GM12878 (cell line): Measurements from ENCODE around the gene MPZL1. TPM values are rescaled to one million over a fixed set of nuclear protein-coding genes. Genes with fewer than 3 reads are reported as not detected.

Source experiments
- ATAC-seq: fragments of 200-7000 bp; cut with Tn5 transposase; 3 replicates; pipeline ENCODE4 v1.9.1; 2020; ENCODE audit warnings: mild to moderate bottlenecking, moderate library complexity
- BruUV-seq: library from RNA; stranded (reverse); fragments of 400-500 nt; replicated peaks from 2 replicates; lab custom pipeline; 2021; lab: Mats Ljungman, UMichigan
- CTCF ChIA-PET: fragments of 300-600 bp; sonication (Branson Sonifier 250); formaldehyde crosslinking; extraction: SDS; loops from one replicate; lab custom pipeline; 2021; ENCODE audit warnings: inconsistent platforms; lab: Yijun Ruan, JAX
- POLR2A ChIA-PET: fragments of 350-600 bp; formaldehyde crosslinking; extraction: SDS; loops from one replicate; lab custom pipeline; 2021; ENCODE audit warnings: inconsistent platforms; lab: Charles Lee
- RAD21 ChIA-PET: fragments of 300-600 bp; sonication (Branson Sonifier 250); formaldehyde crosslinking; loops from one replicate; lab custom pipeline; 2023; ENCODE audit warnings: antibody characterized with exemption; ENCODE audit not compliant: unreplicated experiment; lab: Charles Lee
- SMC1A ChIA-PET: fragments of 300-600 bp; sonication (Branson Sonifier 250); formaldehyde crosslinking; loops from one replicate; lab custom pipeline; 2023; ENCODE audit not compliant: unreplicated experiment, uncharacterized antibody; lab: Charles Lee
- DNase-seq: peaks from one replicate; pipeline ENCODE4 v3.0.0-alpha.2; 2011; ENCODE audit warnings: low read depth, low spot score
- FAIRE-seq: peaks from 3 replicates; lab custom pipeline; 2011; peaks lifted over from hg19 to GRCh38; lab: Jason Lieb, UNC
- H2AFZ ChIP-seq: 2 replicates; pipeline ENCODE4 v1.6.0; 2011; ENCODE audit warnings: low read depth, low read length, control low read depth; ENCODE audit not compliant: control insufficient read depth
- H3K27ac ChIP-seq: 2 replicates; pipeline ENCODE4 v1.5.1; 2011; ENCODE audit warnings: control low read depth; ENCODE audit not compliant: control insufficient read depth, insufficient read depth
- H3K27me3 ChIP-seq, 2 experiments: replicated peaks in 1 of 2; 2 replicates each; pipeline versions ENCODE4 v1.6.0 to v1.6.1; 2011; ENCODE audit warnings: low read length in 1 of 2; ENCODE audit not compliant: control insufficient read depth in 2 of 2, insufficient read depth in 2 of 2
- H3K36me3 ChIP-seq, 2 experiments: 2 replicates each; pipeline ENCODE4 v1.5.1; 2011; ENCODE audit warnings: low read length in 1 of 2; ENCODE audit not compliant: control insufficient read depth in 2 of 2, insufficient read depth in 2 of 2
- H3K4me1 ChIP-seq: 2 replicates; pipeline ENCODE4 v1.6.1; 2011; ENCODE audit warnings: mild to moderate bottlenecking, low read length, moderate library complexity, mixed read lengths; ENCODE audit not compliant: control insufficient read depth, insufficient read depth
- H3K4me2 ChIP-seq: 2 replicates; pipeline ENCODE4 v1.6.0; 2011; ENCODE audit warnings: control low read depth; ENCODE audit not compliant: control insufficient read depth, insufficient read depth
- H3K4me3 ChIP-seq: fragments of 200-600 bp; sonication (generic); 2 replicates; pipeline ENCODE4 v1.5.1; 2016
- H3K79me2 ChIP-seq: 2 replicates; pipeline ENCODE4 v1.6.0; 2011; ENCODE audit warnings: low read length; ENCODE audit not compliant: control insufficient read depth, insufficient read depth
- H3K9ac ChIP-seq: 2 replicates; pipeline ENCODE4 v1.8.0; 2011; ENCODE audit warnings: low read length, control low read depth, mixed read lengths; ENCODE audit not compliant: control insufficient read depth, insufficient read depth
- H3K9me3 ChIP-seq: replicated peaks from 3 replicates; pipeline ENCODE4 v1.5.1; 2011; ENCODE audit warnings: mild to moderate bottlenecking, low read length; ENCODE audit not compliant: control insufficient read depth, insufficient read depth
- H4K20me1 ChIP-seq: 2 replicates; pipeline ENCODE4 v1.6.0; 2011; ENCODE audit not compliant: control insufficient read depth, insufficient read depth
- BHLHE40 ChIP-seq, 2 experiments: fragments of 450-650 bp in 1 of 2; IDR thresholded peaks; 2 replicates each; pipeline ENCODE4 v1.6.1; 2011 to 2017; ENCODE audit warnings: low read depth in 2 of 2, borderline replicate concordance in 1 of 2, improper control_type of control experiment in 1 of 2, low read length in 1 of 2, mild to moderate bottlenecking in 1 of 2
- BRCA1 ChIP-seq: IDR thresholded peaks from 2 replicates; pipeline ENCODE4 v1.6.1; 2011; ENCODE audit warnings: low read depth, low read length, improper control_type of control experiment
- NFXL1 ChIP-seq: fragments of 450-650 bp; IDR thresholded peaks from 2 replicates; pipeline ENCODE4 v1.6.1; 2017; ENCODE audit warnings: antibody characterized with exemption, mild to moderate bottlenecking, borderline replicate concordance
- RFX5 ChIP-seq: IDR thresholded peaks from 2 replicates; pipeline ENCODE4 v1.6.1; 2011; ENCODE audit warnings: low read depth, low read length, improper control_type of control experiment
- SIX5 ChIP-seq: IDR thresholded peaks from 2 replicates; pipeline ENCODE4 v1.6.1; 2011; ENCODE audit warnings: mild to moderate bottlenecking, low read depth, low read length, moderate library complexity; ENCODE audit not compliant: severe bottlenecking
- SP1 ChIP-seq: IDR thresholded peaks from one replicate; pipeline ENCODE4 v1.6.1; 2011; ENCODE audit warnings: low read depth, low read length
- STAT1 ChIP-seq: fragments of 450-650 bp; conservative IDR thresholded peaks from 2 replicates; pipeline ENCODE4 v1.6.1; 2014; ENCODE audit warnings: antibody characterized with exemption, mild to moderate bottlenecking
- YY1 ChIP-seq: IDR thresholded peaks from 2 replicates; pipeline ENCODE4 v1.6.1; 2011; ENCODE audit warnings: low read depth, mild to moderate bottlenecking, low read length
- ZBED1 ChIP-seq: IDR thresholded peaks from 2 replicates; pipeline ENCODE4 v1.6.1; 2016; ENCODE audit warnings: borderline replicate concordance
- WGBS: methylation state at CpG from one replicate; pipeline ENCODE4 v1.1.6; 2016; ENCODE audit warnings: low lambda C conversion rate; ENCODE audit not compliant: insufficient replicate concordance, insufficient coverage; ENCODE audit errors: missing lambda C conversion rate; 5-methylcytosine and 5-hydroxymethylcytosine counted together
- in situ Hi-C: fragments of 300-500 bp; cut with MboI; formaldehyde crosslinking; loops from 9 replicates; pipeline ENCODE4 v1.14.3; 2018; ENCODE audit warnings: mixed read lengths
- intact Hi-C: fragments of 100-400 bp; cut with micrococcal nuclease; formaldehyde crosslinking; loops from one replicate; pipeline ENCODE4 v1.14.2; 2022; ENCODE audit not compliant: unreplicated experiment
- polyA plus RNA-seq, 11 experiments: library from polyadenylated mRNA; depleted of rRNA in 4 of 11; unstranded in 6 of 11; stranded (reverse) in 5 of 11; fragments of >200 nt; fragmentation: Nextera tagmentation in 4 of 11; fragmentation: Illumina TruSeq in 1 of 11; extraction: Ambion mirVana in 4 of 11; extraction: Trizol in 1 of 11; gene quantifications; 1 replicate in 1 of 11; 2 replicates in 10 of 11; pipeline versions ENCODE4 v1.2.1 to v1.2.3, GENCODE V29; 2011 to 2016; ENCODE audit warnings: inconsistent platforms in 2 of 11, missing spikeins in 2 of 11, low read depth in 1 of 11
- total RNA-seq, 4 experiments: library from RNA; depleted of rRNA in 3 of 4; stranded (reverse); fragments of >200 nt in 3 of 4; fragmentation: Illumina TruSeq in 1 of 4; extraction: Trizol in 1 of 4; gene quantifications; 2 replicates each; pipeline versions ENCODE4 v1.2.1 to v1.2.3, GENCODE V29; 2013 to 2021
- TF ChIP-seq, protein P1 (sequence below): IDR thresholded peaks from 2 replicates; pipeline ENCODE4 v1.6.1; 2011; ENCODE audit warnings: low read depth, low read length, improper control_type of control experiment, borderline replicate concordance
- TF ChIP-seq, protein P2 (sequence below): IDR thresholded peaks from 2 replicates; pipeline ENCODE4 v1.6.1; 2012; ENCODE audit warnings: improper control_type of control experiment, low read depth, low read length; ENCODE audit not compliant: insufficient replicate concordance
- TF ChIP-seq, protein P3 (sequence below): fragments of 450-650 bp; IDR thresholded peaks from 2 replicates; pipeline ENCODE4 v1.6.1; 2018; ENCODE audit warnings: mild to moderate bottlenecking, low read depth, moderate library complexity; ENCODE audit not compliant: partially characterized antibody
- TF ChIP-seq, protein P4 (sequence below): IDR thresholded peaks from 2 replicates; pipeline ENCODE4 v1.6.1; 2012; ENCODE audit warnings: low read depth, low read length, improper control_type of control experiment

The MPZL1 gene
- total and polyA plus RNA-seq, 10 of the 15 experiments (the other 5 are each of a cell fraction or from before 2014, with no cell fraction given), result 9.8 to 60.9 (median 45.9) TPM

DNA sequence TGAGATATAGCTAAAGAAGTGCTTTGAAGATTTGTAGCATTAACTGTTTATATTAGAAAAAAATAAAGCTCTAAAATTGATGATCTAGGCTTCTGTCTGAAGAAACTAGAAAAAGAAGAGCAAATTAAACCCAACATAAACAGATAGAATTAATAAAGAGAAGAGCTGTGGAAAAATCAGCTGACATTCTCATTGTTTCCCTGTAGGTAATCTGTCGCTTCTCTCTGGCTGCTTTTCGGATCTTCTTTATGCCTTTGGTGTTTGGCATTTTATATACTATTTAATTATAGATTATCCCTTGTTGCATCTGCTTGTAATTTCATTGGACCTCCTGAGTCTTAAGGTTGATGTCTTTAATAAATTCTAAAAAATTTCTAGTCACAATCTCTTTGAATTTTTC lies 59.8 kb downstream of the MPZL1 start (continued):
- TF ChIP-seq, protein P1, sequence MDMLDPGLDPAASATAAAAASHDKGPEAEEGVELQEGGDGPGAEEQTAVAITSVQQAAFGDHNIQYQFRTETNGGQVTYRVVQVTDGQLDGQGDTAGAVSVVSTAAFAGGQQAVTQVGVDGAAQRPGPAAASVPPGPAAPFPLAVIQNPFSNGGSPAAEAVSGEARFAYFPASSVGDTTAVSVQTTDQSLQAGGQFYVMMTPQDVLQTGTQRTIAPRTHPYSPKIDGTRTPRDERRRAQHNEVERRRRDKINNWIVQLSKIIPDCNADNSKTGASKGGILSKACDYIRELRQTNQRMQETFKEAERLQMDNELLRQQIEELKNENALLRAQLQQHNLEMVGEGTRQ, result no peak
- TF ChIP-seq RFX5 (no peak), BRCA1 (no peak), NFXL1 (no peak), STAT1 (no peak)
- TF ChIP-seq, protein P2, sequence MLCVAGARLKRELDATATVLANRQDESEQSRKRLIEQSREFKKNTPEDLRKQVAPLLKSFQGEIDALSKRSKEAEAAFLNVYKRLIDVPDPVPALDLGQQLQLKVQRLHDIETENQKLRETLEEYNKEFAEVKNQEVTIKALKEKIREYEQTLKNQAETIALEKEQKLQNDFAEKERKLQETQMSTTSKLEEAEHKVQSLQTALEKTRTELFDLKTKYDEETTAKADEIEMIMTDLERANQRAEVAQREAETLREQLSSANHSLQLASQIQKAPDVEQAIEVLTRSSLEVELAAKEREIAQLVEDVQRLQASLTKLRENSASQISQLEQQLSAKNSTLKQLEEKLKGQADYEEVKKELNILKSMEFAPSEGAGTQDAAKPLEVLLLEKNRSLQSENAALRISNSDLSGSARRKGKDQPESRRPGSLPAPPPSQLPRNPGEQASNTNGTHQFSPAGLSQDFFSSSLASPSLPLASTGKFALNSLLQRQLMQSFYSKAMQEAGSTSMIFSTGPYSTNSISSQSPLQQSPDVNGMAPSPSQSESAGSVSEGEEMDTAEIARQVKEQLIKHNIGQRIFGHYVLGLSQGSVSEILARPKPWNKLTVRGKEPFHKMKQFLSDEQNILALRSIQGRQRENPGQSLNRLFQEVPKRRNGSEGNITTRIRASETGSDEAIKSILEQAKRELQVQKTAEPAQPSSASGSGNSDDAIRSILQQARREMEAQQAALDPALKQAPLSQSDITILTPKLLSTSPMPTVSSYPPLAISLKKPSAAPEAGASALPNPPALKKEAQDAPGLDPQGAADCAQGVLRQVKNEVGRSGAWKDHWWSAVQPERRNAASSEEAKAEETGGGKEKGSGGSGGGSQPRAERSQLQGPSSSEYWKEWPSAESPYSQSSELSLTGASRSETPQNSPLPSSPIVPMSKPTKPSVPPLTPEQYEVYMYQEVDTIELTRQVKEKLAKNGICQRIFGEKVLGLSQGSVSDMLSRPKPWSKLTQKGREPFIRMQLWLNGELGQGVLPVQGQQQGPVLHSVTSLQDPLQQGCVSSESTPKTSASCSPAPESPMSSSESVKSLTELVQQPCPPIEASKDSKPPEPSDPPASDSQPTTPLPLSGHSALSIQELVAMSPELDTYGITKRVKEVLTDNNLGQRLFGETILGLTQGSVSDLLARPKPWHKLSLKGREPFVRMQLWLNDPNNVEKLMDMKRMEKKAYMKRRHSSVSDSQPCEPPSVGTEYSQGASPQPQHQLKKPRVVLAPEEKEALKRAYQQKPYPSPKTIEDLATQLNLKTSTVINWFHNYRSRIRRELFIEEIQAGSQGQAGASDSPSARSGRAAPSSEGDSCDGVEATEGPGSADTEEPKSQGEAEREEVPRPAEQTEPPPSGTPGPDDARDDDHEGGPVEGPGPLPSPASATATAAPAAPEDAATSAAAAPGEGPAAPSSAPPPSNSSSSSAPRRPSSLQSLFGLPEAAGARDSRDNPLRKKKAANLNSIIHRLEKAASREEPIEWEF, result no peak

DNA sequence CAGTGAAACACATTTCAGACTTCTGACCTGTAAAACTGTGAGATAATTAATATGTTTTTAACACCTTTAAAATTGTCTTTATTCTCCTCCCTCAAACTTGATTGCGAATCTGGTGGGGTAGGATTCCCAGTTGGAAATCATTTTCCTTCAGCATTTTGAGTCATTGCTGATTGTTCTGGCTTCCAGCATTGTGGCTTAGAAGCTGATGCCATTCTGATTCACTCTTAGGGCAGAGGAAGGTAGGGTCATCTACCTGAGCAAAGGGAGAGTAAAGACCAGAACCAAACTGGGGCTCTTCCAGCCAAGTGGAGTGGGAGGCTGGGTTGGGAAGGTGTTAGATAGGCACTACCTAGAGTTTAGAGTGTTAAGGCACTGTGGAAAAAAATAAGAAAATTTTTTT lies 61.2 kb downstream of the MPZL1 start:
- Histone ChIP-seq H2AFZ (no peak overlapping the region), H3K9ac (no peak overlapping the region), H3K27me3 (no peaks in the 10 kb centered on the region), H4K20me1 (no peaks in the 10 kb centered on the region), H3K79me2 (no peaks in the 10 kb centered on the region), H3K36me3 (peaks cover 0 to 12% of the 10 kb centered on the region in 2 experiments; a peak in 3 of 4 replicates), H3K4me1 (no peaks in the 10 kb centered on the region), H3K27ac (no peak overlapping the region), H3K9me3 (no peaks in the 10 kb centered on the region), H3K4me3 (no peak overlapping the region), H3K4me2 (no peak overlapping the region)
- RAD21 ChIA-PET, result no interaction called here
- in situ Hi-C loops, result no loop called here
- CTCF ChIA-PET, result interaction anchor here (1.0 kb wide), 1 partner anchor 299 kb away, joined by 3 read pairs; no protein-coding TSS in a partner anchor
- intact Hi-C loops, result no loop called here
- WGBS, result 100% methylated on average over 1 of the region's 1 CpG
- SMC1A ChIA-PET, result interaction anchor here (1.3 kb wide), 1 partner anchor 9 kb away, joined by 3 read pairs; no protein-coding TSS in a partner anchor
- no peak for FAIRE-seq
- BruUV-seq, result no TSS peak
- no peak for DNase-seq
- POLR2A ChIA-PET, result interaction anchor here (0.6 kb wide), 1 partner anchor 434 kb away, joined by 4 read pairs; no protein-coding TSS in a partner anchor
- ATAC-seq, result no peak
- TF ChIP-seq SP1 (no peak), NFXL1 (no peak), SIX5 (no peak), YY1 (no peak), BHLHE40 (IDR thresholded peaks at IDR 0.05; ENCODE audit: borderline replicate concordance in 1 of 2, low read depth in 2 of 2, low read length in 1 of 2) (no peak), ZBED1 (no peak)
- TF ChIP-seq, protein P3, sequence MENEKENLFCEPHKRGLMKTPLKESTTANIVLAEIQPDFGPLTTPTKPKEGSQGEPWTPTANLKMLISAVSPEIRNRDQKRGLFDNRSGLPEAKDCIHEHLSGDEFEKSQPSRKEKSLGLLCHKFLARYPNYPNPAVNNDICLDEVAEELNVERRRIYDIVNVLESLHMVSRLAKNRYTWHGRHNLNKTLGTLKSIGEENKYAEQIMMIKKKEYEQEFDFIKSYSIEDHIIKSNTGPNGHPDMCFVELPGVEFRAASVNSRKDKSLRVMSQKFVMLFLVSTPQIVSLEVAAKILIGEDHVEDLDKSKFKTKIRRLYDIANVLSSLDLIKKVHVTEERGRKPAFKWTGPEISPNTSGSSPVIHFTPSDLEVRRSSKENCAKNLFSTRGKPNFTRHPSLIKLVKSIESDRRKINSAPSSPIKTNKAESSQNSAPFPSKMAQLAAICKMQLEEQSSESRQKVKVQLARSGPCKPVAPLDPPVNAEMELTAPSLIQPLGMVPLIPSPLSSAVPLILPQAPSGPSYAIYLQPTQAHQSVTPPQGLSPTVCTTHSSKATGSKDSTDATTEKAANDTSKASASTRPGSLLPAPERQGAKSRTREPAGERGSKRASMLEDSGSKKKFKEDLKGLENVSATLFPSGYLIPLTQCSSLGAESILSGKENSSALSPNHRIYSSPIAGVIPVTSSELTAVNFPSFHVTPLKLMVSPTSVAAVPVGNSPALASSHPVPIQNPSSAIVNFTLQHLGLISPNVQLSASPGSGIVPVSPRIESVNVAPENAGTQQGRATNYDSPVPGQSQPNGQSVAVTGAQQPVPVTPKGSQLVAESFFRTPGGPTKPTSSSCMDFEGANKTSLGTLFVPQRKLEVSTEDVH, result no peak
- TF ChIP-seq, protein P4, sequence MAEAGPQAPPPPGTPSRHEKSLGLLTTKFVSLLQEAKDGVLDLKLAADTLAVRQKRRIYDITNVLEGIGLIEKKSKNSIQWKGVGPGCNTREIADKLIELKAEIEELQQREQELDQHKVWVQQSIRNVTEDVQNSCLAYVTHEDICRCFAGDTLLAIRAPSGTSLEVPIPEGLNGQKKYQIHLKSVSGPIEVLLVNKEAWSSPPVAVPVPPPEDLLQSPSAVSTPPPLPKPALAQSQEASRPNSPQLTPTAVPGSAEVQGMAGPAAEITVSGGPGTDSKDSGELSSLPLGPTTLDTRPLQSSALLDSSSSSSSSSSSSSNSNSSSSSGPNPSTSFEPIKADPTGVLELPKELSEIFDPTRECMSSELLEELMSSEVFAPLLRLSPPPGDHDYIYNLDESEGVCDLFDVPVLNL, result no peak
